Body of pancreas (tissue), 4 donors: ENCODE results near the gene TMEM95. TPM values are rescaled to one million over a fixed set of nuclear protein-coding genes. Genes with fewer than 3 reads are reported as not detected.

Experiments
- ATAC-seq: fragments of 150-250 bp; one replicate; pipeline ENCODE4 v1.9.1; 2016
- DNase-seq, 4 donors: peaks; one replicate each; pipeline ENCODE4 v3.0.0-alpha.2; 2019
- H3K27ac ChIP-seq, 4 donors: fragments of 200-600 bp; sonication (generic); 1 replicate in 3 of 4; 2 replicates in 1 of 4; pipeline versions ENCODE4 v1.5.1 to v1.6.1; 2016 to 2019; ENCODE audit warnings: mild to moderate bottlenecking in 1 of 4, mixed read lengths in 1 of 4, moderate library complexity in 1 of 4
- H3K27me3 ChIP-seq, 2 donors: fragments of 200-600 bp; sonication (generic); one replicate each; pipeline ENCODE4 v1.6.0; 2016; ENCODE audit warnings: mild to moderate bottlenecking in 1 of 2
- H3K36me3 ChIP-seq, 2 donors: fragments of 200-600 bp; sonication (generic); replicated peaks in 1 of 2; 2 replicates each; pipeline ENCODE4 v1.5.1; 2016; ENCODE audit warnings: low read depth in 2 of 2; ENCODE audit not compliant: insufficient read depth in 1 of 2
- H3K4me1 ChIP-seq: fragments of 200-600 bp; sonication (generic); one replicate; pipeline ENCODE4 v1.6.0; 2016
- H3K4me3 ChIP-seq, 2 donors: fragments of 200-600 bp; sonication (generic); 1 replicate in 1 of 2; 2 replicates in 1 of 2; pipeline ENCODE4 v1.5.1; 2016 to 2019
- H3K9me3 ChIP-seq, 3 donors: fragments of 200-600 bp; sonication (generic); 1 replicate in 2 of 3; 2 replicates in 1 of 3; pipeline ENCODE4 v1.5.1; 2016
- POLR2A ChIP-seq, 3 donors: fragments of 450-650 bp; IDR thresholded peaks; one replicate each; pipeline ENCODE4 v1.6.1; 2016; ENCODE audit warnings: antibody characterized with exemption in 3 of 3, mild to moderate bottlenecking in 2 of 3
- WGBS, 2 donors: methylation state at CpG; one replicate each; pipeline ENCODE4 v1.1.5; 2017; 5-methylcytosine and 5-hydroxymethylcytosine counted together
- intact Hi-C: fragments of 100-400 bp; cut with DNase I; formaldehyde crosslinking; loops from one replicate; pipeline ENCODE4 v1.15.1; 2023
- total RNA-seq, 2 donors: library from RNA; depleted of rRNA; stranded (reverse); fragments of >200 nt; gene quantifications; one replicate each; pipeline ENCODE4 v1.1.0, GENCODE V29; 2016
- TF ChIP-seq, protein P1 (sequence below), 7 experiments: fragments of 450-650 bp in 4 of 7; fragments of 200-600 bp in 3 of 7; sonication (generic) in 3 of 7; IDR thresholded peaks; one replicate each; pipeline ENCODE4 v1.5.1; 2016 to 2019; ENCODE audit warnings: antibody characterized with exemption in 7 of 7

Gene TMEM95
- total RNA-seq, 2 donors from 2014 or later, result not detected

DNA sequence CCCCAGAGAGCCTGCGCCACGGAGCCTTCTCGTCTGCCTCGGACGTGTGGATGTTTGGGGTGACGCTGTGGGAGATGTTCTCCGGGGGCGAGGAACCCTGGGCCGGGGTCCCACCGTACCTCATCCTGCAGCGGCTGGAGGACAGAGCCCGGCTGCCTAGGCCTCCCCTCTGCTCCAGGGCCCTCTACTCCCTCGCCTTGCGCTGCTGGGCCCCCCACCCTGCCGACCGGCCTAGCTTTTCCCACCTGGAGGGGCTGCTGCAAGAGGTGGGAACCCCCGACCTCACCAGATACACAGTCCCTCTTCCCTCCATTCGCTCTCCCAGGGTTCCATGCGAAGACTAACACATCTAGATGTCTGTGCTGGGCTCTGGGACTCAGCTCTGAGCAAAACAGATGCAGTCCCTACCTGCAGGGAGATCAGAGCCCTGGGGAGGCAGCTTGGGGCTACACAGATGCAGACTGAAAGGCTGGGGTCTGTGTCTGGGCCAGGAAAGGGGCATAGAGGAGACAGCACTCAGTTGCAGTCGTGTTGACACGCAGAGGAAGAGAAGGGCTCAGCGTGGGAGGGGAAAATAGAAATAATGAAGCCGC lies 29.6 kb downstream of the TMEM95 start:
- no peak overlapping the region for H3K27ac ChIP-seq
- 88 to 90% methylated on average over 14 to 23 of the region's 23 CpGs for WGBS, 2 donors
- intact Hi-C loops, result no loop called here

DNA sequence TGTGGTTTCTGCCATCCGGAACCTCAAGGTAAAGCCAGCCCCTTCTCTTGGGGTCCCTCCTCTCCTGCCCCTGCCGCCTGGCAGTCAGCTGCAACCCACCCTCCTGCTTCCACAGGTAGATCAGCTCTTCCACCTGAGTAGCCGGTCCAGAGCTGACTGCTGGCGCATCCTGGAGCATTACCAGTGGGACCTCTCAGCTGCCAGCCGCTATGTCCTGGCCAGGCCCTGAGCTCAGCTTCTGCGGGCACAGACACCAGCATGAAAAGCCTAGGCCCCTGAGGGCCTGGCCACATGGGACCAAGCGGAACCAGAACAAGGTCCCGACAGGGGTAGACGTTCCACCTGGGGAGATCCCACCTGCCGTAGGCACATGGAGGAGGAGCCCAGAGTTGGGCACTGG lies 33.9 kb downstream of the TMEM95 start:
- no peak for TF ChIP-seq POLR2A (IDR thresholded peaks at IDR 0.05)
- TF ChIP-seq, protein P1, sequence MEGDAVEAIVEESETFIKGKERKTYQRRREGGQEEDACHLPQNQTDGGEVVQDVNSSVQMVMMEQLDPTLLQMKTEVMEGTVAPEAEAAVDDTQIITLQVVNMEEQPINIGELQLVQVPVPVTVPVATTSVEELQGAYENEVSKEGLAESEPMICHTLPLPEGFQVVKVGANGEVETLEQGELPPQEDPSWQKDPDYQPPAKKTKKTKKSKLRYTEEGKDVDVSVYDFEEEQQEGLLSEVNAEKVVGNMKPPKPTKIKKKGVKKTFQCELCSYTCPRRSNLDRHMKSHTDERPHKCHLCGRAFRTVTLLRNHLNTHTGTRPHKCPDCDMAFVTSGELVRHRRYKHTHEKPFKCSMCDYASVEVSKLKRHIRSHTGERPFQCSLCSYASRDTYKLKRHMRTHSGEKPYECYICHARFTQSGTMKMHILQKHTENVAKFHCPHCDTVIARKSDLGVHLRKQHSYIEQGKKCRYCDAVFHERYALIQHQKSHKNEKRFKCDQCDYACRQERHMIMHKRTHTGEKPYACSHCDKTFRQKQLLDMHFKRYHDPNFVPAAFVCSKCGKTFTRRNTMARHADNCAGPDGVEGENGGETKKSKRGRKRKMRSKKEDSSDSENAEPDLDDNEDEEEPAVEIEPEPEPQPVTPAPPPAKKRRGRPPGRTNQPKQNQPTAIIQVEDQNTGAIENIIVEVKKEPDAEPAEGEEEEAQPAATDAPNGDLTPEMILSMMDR (IDR thresholded peaks at IDR 0.05), result no peak
- DNase-seq, result no peak
- Histone ChIP-seq H3K4me1 (peaks cover 8% of the 10 kb centered on the region), H3K36me3 (peaks cover 0 to 6% of the 10 kb centered on the region in 2 donors), H3K9me3 (no peaks in the 10 kb centered on the region), H3K4me3 (no peak overlapping the region), H3K27me3 (no peaks in the 10 kb centered on the region), H3K27ac (no peak overlapping the region)
- intact Hi-C loops, result no loop called here
- WGBS, 2 donors, result 89 to 96% methylated on average over 9 to 10 of the region's 10 CpGs
- no peak for ATAC-seq

More for the DNA sequence above, 29.6 kb downstream of the TMEM95 start:
- Histone ChIP-seq H3K4me1 (peaks cover 24% of the 10 kb centered on the region), H3K4me3 (no peak overlapping the region), H3K27me3 (no peaks in the 10 kb centered on the region), H3K9me3 (no peaks in the 10 kb centered on the region), H3K36me3 (peaks cover 0 to 6% of the 10 kb centered on the region in 2 donors)
- ATAC-seq, result no peak
- no peak for DNase-seq
- TF ChIP-seq, protein P1 (IDR thresholded peaks at IDR 0.05), result no peak
- no peak for TF ChIP-seq POLR2A (IDR thresholded peaks at IDR 0.05)

DNA sequence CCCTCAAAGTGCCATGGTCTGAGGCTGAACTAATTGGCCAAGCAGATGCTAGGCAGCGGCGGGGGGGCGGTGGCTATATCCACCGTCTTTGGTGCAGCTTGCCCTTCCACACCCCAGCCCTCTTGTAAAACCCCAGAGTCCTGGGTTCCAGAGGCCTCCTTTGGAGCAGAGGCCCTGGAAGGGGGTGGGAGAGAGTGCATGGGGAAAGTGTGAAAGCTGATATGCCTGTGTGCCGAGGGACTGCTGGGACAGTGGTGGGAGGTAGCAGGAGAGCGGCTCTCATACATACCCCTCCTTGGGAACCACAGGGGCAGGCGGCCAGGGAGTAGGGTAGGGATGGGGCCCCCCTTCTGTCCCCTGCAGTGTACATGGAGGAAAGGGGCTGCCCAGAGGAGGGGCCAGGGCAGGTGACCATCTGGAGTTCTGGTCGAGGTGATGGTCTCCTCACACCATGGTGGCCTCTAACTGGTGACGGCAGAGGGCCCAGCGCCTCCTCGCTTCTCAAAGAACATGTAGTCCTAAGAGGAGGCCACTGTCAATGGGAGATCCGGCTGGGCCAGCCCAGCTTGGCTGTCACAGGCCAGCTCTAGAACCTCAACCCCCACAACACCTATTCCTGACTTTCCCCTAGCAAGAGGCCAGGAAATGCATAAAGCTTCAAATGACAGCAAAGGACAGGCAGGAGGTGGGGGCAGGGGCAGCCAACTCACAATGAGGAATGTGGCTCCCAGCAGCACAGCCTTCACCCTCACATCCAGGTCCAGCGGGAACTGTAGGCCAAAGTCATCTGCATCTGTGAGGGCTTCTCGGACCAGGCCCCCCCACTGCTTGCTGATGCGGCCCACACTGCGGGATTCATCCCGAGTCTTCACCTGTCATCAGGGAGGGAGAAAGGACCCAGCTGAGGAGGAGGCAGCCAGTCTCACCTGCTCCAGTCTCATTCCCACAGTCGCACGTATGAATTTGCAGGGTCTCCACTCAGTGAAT lies 35.3 kb downstream of the TMEM95 start:
- no peak for ATAC-seq
- H3K27ac ChIP-seq, result no peak overlapping the region
- 87 to 94% methylated on average over 10 to 19 of the region's 19 CpGs for WGBS, 2 donors
- no peak for DNase-seq
- peaks cover 0 to 6% of the 10 kb centered on the region in 2 donors for H3K36me3 ChIP-seq
- TF ChIP-seq POLR2A (IDR thresholded peaks at IDR 0.05), result no peak
- TF ChIP-seq, protein P1 (IDR thresholded peaks at IDR 0.05), result no peak
- intact Hi-C loops, result no loop called here
- no peaks in the 10 kb centered on the region for H3K27me3 ChIP-seq
- no peak overlapping the region for H3K4me3 ChIP-seq
- no peaks in the 10 kb centered on the region for H3K9me3 ChIP-seq
- peaks cover 19% of the 10 kb centered on the region for H3K4me1 ChIP-seq

DNA sequence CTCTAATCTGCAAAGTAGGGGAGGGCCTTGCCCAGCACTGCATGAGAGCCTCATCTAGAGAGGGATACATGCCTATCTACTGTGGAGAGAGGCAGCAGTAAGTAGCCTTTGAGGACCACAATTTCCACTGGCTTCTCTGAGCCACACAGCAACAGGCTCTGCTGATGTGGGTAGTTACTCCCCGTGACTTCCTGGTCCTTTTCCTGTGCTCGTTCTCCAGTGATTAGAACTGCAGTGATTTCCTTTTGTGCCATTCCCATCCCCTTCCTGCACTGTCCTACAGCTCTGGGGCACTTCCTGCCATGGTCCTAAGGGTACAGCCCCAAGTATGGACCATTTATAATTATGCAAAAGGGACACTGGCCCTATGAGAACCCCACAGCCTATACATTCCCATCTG lies 36.4 kb downstream of the TMEM95 start:
- Histone ChIP-seq H3K4me3 (no peak overlapping the region), H3K9me3 (no peaks in the 10 kb centered on the region), H3K36me3 (peaks cover 0 to 6% of the 10 kb centered on the region in 2 donors), H3K27me3 (no peaks in the 10 kb centered on the region), H3K27ac (no peak overlapping the region), H3K4me1 (peaks cover 20% of the 10 kb centered on the region)
- WGBS, 2 donors, result 55 to 93% methylated on average over 2 of the region's 2 CpGs
- TF ChIP-seq, protein P1 (IDR thresholded peaks at IDR 0.05), result no peak
- TF ChIP-seq POLR2A (IDR thresholded peaks at IDR 0.05), result no peak
- DNase-seq (no peak), ATAC-seq (no peak)
- intact Hi-C loops, result no loop called here
